A673 (cell line): ENCODE results near the gene GLA.

Experiments
- EZH2 ChIP-seq: fragments of 200-600 bp; sonication (generic); IDR thresholded peaks from 2 replicates; pipeline ENCODE4 v1.6.1; 2017; ENCODE audit warnings: borderline replicate concordance, low read depth, mild to moderate bottlenecking, mixed read lengths, antibody characterized with exemption, low read length; ENCODE audit not compliant: poor library complexity, severe bottlenecking
- TF ChIP-seq, protein P1 (sequence below): fragments of 300-800, 200-600 bp; sonication (generic); conservative IDR thresholded peaks from 2 replicates; pipeline ENCODE4 v1.5.1; 2017; ENCODE audit warnings: low read depth, mild to moderate bottlenecking, antibody characterized with exemption, low read length, moderate library complexity, mixed read lengths

DNA sequence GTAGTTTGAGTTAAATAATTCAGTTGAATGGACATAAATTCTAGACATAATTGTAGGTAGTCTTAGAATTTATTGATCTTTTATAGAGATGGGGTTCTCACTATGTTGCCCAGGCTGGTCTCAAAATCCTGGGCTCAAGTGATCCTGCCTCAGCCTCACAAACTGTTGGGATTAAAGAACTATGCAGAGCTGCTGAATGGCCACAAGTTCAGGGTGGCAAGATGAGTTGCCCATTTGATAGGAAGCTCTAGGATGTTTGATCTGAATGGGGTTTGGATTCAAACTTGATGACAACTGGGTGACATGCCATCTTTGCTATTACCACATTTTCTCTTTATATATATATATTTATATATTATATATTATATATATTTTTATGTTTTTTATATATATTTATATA, 13.4 kb downstream of the GLA start:
- TF ChIP-seq, protein P1, sequence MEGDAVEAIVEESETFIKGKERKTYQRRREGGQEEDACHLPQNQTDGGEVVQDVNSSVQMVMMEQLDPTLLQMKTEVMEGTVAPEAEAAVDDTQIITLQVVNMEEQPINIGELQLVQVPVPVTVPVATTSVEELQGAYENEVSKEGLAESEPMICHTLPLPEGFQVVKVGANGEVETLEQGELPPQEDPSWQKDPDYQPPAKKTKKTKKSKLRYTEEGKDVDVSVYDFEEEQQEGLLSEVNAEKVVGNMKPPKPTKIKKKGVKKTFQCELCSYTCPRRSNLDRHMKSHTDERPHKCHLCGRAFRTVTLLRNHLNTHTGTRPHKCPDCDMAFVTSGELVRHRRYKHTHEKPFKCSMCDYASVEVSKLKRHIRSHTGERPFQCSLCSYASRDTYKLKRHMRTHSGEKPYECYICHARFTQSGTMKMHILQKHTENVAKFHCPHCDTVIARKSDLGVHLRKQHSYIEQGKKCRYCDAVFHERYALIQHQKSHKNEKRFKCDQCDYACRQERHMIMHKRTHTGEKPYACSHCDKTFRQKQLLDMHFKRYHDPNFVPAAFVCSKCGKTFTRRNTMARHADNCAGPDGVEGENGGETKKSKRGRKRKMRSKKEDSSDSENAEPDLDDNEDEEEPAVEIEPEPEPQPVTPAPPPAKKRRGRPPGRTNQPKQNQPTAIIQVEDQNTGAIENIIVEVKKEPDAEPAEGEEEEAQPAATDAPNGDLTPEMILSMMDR, result no peak
- TF ChIP-seq EZH2, result no peak
